ENCODE measurements around the gene PANK1. TPM values are rescaled to one million over a fixed set of nuclear protein-coding genes. Genes with fewer than 3 reads are reported as not detected.

PANK1 gene
- total RNA-seq, 4 donors from 2014 or later = 7.3 to 16.3 (median 9.0) TPM

- in situ Hi-C loops (cut with MboI; ENCODE audit: low sequenced_read_pairs in 4 of 4) = loop anchor here in 3 of 4 donors (10.0 to 25.0 kb wide), 3 partner anchors 120 to 562 kb away; no protein-coding TSS in a partner anchor
- ATAC-seq (no peak), DNase-seq (no peak)
- no peak overlapping the region for H3K27ac ChIP-seq
- no peaks in the 10 kb centered on the region for H3K36me3 ChIP-seq
- TF ChIP-seq CTCF (IDR thresholded peaks at IDR 0.05 in 4 of 5, conservative IDR thresholded peaks at IDR 0.05 in 1 of 5) (no peak), POLR2A (IDR thresholded peaks at IDR 0.05) (no peak)
- H3K9me3 ChIP-seq = no peaks in the 10 kb centered on the region
- H3K4me3 ChIP-seq = no peak overlapping the region
- intact Hi-C loops (cut with DNase I; ENCODE audit: low total_unique reads) = no loop called here
- no peaks in the 10 kb centered on the region for H3K27me3 ChIP-seq
- H3K4me1 ChIP-seq = no peaks in the 10 kb centered on the region
Measured at GRCh38 chr10:89574368-89574767, 70.7 kb downstream of the PANK1 start.

GRCh38 chr10:89567576-89568245, 77.3 kb downstream of the PANK1 start:
- TF ChIP-seq CTCF (IDR thresholded peaks at IDR 0.05 in 4 of 5, conservative IDR thresholded peaks at IDR 0.05 in 1 of 5) (no peak), POLR2A (IDR thresholded peaks at IDR 0.05) (no peak)
- no peak overlapping the region for H3K4me3 ChIP-seq
- DNase-seq (no peak), ATAC-seq (no peak)
- H3K27me3 ChIP-seq = no peaks in the 10 kb centered on the region
- H3K36me3 ChIP-seq = no peaks in the 10 kb centered on the region
- H3K9me3 ChIP-seq = no peaks in the 10 kb centered on the region
- in situ Hi-C loops (cut with MboI; ENCODE audit: low sequenced_read_pairs in 4 of 4) = loop anchor here in 2 of 4 donors (25.0 kb wide), 2 partner anchors 530 to 555 kb away; no protein-coding TSS in a partner anchor
- intact Hi-C loops (cut with DNase I; ENCODE audit: low total_unique reads) = no loop called here
- H3K27ac ChIP-seq = no peak overlapping the region
- no peaks in the 10 kb centered on the region for H3K4me1 ChIP-seq

GRCh38 chr10:89566992-89567391, 78.0 kb downstream of the PANK1 start:
- intact Hi-C loops (cut with DNase I; ENCODE audit: low total_unique reads) = no loop called here

GRCh38 chr10:89566095-89566950, 78.7 kb downstream of the PANK1 start:
- no peaks in the 10 kb centered on the region for H3K27me3 ChIP-seq
- ATAC-seq (no peak), DNase-seq (no peak)
- H3K9me3 ChIP-seq = no peaks in the 10 kb centered on the region
- no peaks in the 10 kb centered on the region for H3K4me1 ChIP-seq
- H3K27ac ChIP-seq = no peak overlapping the region
- intact Hi-C loops (cut with DNase I; ENCODE audit: low total_unique reads) = no loop called here
- H3K4me3 ChIP-seq = no peak overlapping the region
- in situ Hi-C loops (cut with MboI; ENCODE audit: low sequenced_read_pairs in 4 of 4) = loop anchor here in 2 of 4 donors (25.0 kb wide), 2 partner anchors 529 to 554 kb away; no protein-coding TSS in a partner anchor
- no peaks in the 10 kb centered on the region for H3K36me3 ChIP-seq
- TF ChIP-seq CTCF (IDR thresholded peaks at IDR 0.05 in 4 of 5, conservative IDR thresholded peaks at IDR 0.05 in 1 of 5) (no peak), POLR2A (IDR thresholded peaks at IDR 0.05) (no peak)

More at GRCh38 chr10:89566992-89567391, 78.0 kb downstream of the PANK1 start:
- Histone ChIP-seq H3K4me3 (no peak overlapping the region), H3K36me3 (no peaks in the 10 kb centered on the region), H3K27ac (no peak overlapping the region), H3K4me1 (no peaks in the 10 kb centered on the region), H3K9me3 (no peaks in the 10 kb centered on the region), H3K27me3 (no peaks in the 10 kb centered on the region)
- DNase-seq (no peak), ATAC-seq (no peak)
- in situ Hi-C loops (cut with MboI; ENCODE audit: low sequenced_read_pairs in 4 of 4) = loop anchor here in 2 of 4 donors (25.0 kb wide), 2 partner anchors 530 to 555 kb away; no protein-coding TSS in a partner anchor
- TF ChIP-seq CTCF (IDR thresholded peaks at IDR 0.05 in 4 of 5, conservative IDR thresholded peaks at IDR 0.05 in 1 of 5) (no peak), POLR2A (IDR thresholded peaks at IDR 0.05) (no peak)

Data from gastrocnemius medialis (tissue), 4 donors.